Measurements from ENCODE around the gene SFMBT2.

- TF ChIP-seq CTCF (IDR thresholded peaks at IDR 0.05) (no peak), POLR2A (IDR thresholded peaks at IDR 0.05) (no peak)
Observed at GRCh38 chr10:7225133-7225532, 185.7 kb downstream of the SFMBT2 start.

Data from body of pancreas (tissue), 4 donors.